Liver (tissue), 9 donors: Measurements from ENCODE around the gene PYGL. TPM values are rescaled to one million over a fixed set of nuclear protein-coding genes. Genes with fewer than 3 reads are reported as not detected.

Source experiments
- DNase-seq: peaks from one replicate; pipeline ENCODE4 v3.0.0-alpha.2; 2017; ENCODE audit warnings: low spot score
- H3K27ac ChIP-seq, 2 donors: one replicate each; pipeline ENCODE4 v1.7.0; 2013; ENCODE audit warnings: inconsistent platforms in 2 of 2, low read length in 2 of 2, control low read depth in 1 of 2, low read depth in 1 of 2, mild to moderate bottlenecking in 1 of 2
- H3K27me3 ChIP-seq, 4 donors: one replicate each; pipeline versions ENCODE4 v1.6.1 to v1.7.0; 2013; ENCODE audit warnings: low read length in 3 of 4, inconsistent platforms in 1 of 4, mild to moderate bottlenecking in 1 of 4, moderate library complexity in 1 of 4; ENCODE audit not compliant: control insufficient read depth in 4 of 4, insufficient read depth in 4 of 4
- H3K36me3 ChIP-seq, 4 donors: one replicate each; pipeline versions ENCODE4 v1.6.1 to v1.7.0; 2013; ENCODE audit warnings: low read length in 3 of 4, mild to moderate bottlenecking in 3 of 4, low read depth in 1 of 4, moderate library complexity in 1 of 4; ENCODE audit not compliant: control insufficient read depth in 4 of 4, insufficient read depth in 3 of 4
- H3K4me1 ChIP-seq, 4 donors: one replicate each; pipeline versions ENCODE4 v1.6.1 to v1.7.0; 2013; ENCODE audit warnings: low read length in 3 of 4, mild to moderate bottlenecking in 3 of 4, moderate library complexity in 1 of 4; ENCODE audit not compliant: control insufficient read depth in 4 of 4, insufficient read depth in 4 of 4
- H3K4me3 ChIP-seq, 3 donors: one replicate each; pipeline versions ENCODE4 v1.6.1 to v1.7.0; 2013; ENCODE audit warnings: low read length in 3 of 3, control low read depth in 1 of 3, low read depth in 1 of 3, mild to moderate bottlenecking in 1 of 3
- H3K9ac ChIP-seq, 2 donors: one replicate each; pipeline ENCODE4 v1.7.0; 2013; ENCODE audit warnings: low read length in 2 of 2, mild to moderate bottlenecking in 2 of 2, moderate library complexity in 2 of 2, control low read depth in 1 of 2, low read depth in 1 of 2
- H3K9me3 ChIP-seq, 4 donors: one replicate each; pipeline versions ENCODE4 v1.6.1 to v1.7.0; 2013; ENCODE audit warnings: low read length in 3 of 4; ENCODE audit not compliant: control insufficient read depth in 4 of 4
- FOXA1 ChIP-seq: IDR thresholded peaks from 2 replicates; pipeline ENCODE4 v1.6.1; 2016; ENCODE audit warnings: antibody characterized with exemption
- FOXA2 ChIP-seq: IDR thresholded peaks from 2 replicates; pipeline ENCODE4 v1.6.1; 2016; ENCODE audit warnings: antibody characterized with exemption
- GABPA ChIP-seq, 2 donors: IDR thresholded peaks in 1 of 2; conservative IDR thresholded peaks in 1 of 2; 2 replicates each; pipeline ENCODE4 v1.6.1; 2016; ENCODE audit warnings: antibody characterized with exemption in 2 of 2, mild to moderate bottlenecking in 1 of 2, moderate library complexity in 1 of 2
- HNF4A ChIP-seq, 2 donors: conservative IDR thresholded peaks; 2 replicates each; pipeline ENCODE4 v1.6.1; 2016; ENCODE audit warnings: antibody characterized with exemption in 2 of 2, mild to moderate bottlenecking in 2 of 2
- HNF4G ChIP-seq: IDR thresholded peaks from 2 replicates; pipeline ENCODE4 v1.6.1; 2016; ENCODE audit warnings: antibody characterized with exemption
- JUND ChIP-seq, 2 donors: IDR thresholded peaks; 2 replicates each; pipeline ENCODE4 v1.6.1; 2016; ENCODE audit warnings: antibody characterized with exemption in 2 of 2
- RAD21 ChIP-seq, 2 donors: IDR thresholded peaks; 2 replicates each; pipeline ENCODE4 v1.6.1; 2016; ENCODE audit warnings: antibody characterized with exemption in 2 of 2, mild to moderate bottlenecking in 2 of 2
- RXRA ChIP-seq, 2 donors: IDR thresholded peaks; 2 replicates each; pipeline ENCODE4 v1.6.1; 2017 to 2018; ENCODE audit warnings: antibody characterized with exemption in 2 of 2, mild to moderate bottlenecking in 1 of 2
- TAF1 ChIP-seq: conservative IDR thresholded peaks from 2 replicates; pipeline ENCODE4 v1.6.1; 2016; ENCODE audit warnings: antibody characterized with exemption, mild to moderate bottlenecking
- YY1 ChIP-seq: IDR thresholded peaks from 2 replicates; pipeline ENCODE4 v1.6.1; 2016; ENCODE audit warnings: antibody characterized with exemption, mild to moderate bottlenecking
- WGBS: extraction: QIAGEN DNeasy Blood & Tissue Kit; methylation state at CpG from one replicate; pipeline ENCODE4 v1.1.7; 2013; 5-methylcytosine and 5-hydroxymethylcytosine counted together
- polyA plus RNA-seq, 2 donors: library from polyadenylated mRNA; stranded (reverse) in 1 of 2; unstranded in 1 of 2; fragments of 200-250 nt in 1 of 2; fragments of >200 nt in 1 of 2; fragmentation: Nextera tagmentation in 1 of 2; extraction: Ambion mirVana in 1 of 2; gene quantifications; one replicate each; pipeline versions ENCODE4 v1.2.1 to v1.2.3, GENCODE V29; 2013 to 2015
- total RNA-seq, 2 donors: library from RNA; depleted of rRNA; stranded (reverse); fragments of >200 nt; gene quantifications; one replicate each; pipeline ENCODE4 v1.2.3, GENCODE V29; 2014
- TF ChIP-seq, protein P1 (sequence below): IDR thresholded peaks from 2 replicates; pipeline ENCODE4 v1.6.1; 2016; ENCODE audit warnings: antibody characterized with exemption
- TF ChIP-seq, protein P2 (sequence below): fragments of 150-350 bp; IDR thresholded peaks from 2 replicates; pipeline ENCODE4 v1.5.1; 2017; ENCODE audit warnings: improper control_type of control experiment, low read depth, low read length; ENCODE audit not compliant: missing input control
- TF ChIP-seq, protein P3 (sequence below): IDR thresholded peaks from 2 replicates; pipeline ENCODE4 v1.6.1; 2016; ENCODE audit warnings: antibody characterized with exemption
- TF ChIP-seq, protein P4 (sequence below): IDR thresholded peaks from 2 replicates; pipeline ENCODE4 v1.6.1; 2016; ENCODE audit warnings: antibody characterized with exemption, mild to moderate bottlenecking
- TF ChIP-seq, protein P5 (sequence below): IDR thresholded peaks from 2 replicates; pipeline ENCODE4 v1.6.1; 2016; ENCODE audit warnings: antibody characterized with exemption
- donor health status: healthy.
- donor health status: healthy.
- donor health status: healthy.
- donor health status: healthy.
- donor health status: healthy.

Gene PYGL
- total and polyA plus RNA-seq, 4 donors, result 53.0 to 109 (median 86.3) TPM

DNA sequence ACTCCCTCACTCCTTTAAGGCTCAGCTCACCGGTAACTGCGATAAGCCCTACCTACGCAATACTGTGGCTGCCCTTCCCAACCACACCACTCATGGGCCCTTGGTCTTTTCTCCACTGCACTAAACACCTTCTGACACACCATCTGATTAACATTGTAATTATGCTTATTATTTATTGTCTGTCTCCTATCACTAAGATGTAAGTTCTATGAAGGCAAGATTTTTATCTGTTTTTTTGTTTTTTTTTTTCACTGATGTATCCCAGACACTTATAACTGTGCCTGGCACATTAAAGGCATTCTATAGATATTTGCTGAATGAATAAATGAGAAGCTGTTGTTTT lies 34.2 kb upstream of the PYGL start:
- 95% methylated on average over 3 of the region's 3 CpGs for WGBS
- H3K4me3 ChIP-seq, result no peak overlapping the region

DNA sequence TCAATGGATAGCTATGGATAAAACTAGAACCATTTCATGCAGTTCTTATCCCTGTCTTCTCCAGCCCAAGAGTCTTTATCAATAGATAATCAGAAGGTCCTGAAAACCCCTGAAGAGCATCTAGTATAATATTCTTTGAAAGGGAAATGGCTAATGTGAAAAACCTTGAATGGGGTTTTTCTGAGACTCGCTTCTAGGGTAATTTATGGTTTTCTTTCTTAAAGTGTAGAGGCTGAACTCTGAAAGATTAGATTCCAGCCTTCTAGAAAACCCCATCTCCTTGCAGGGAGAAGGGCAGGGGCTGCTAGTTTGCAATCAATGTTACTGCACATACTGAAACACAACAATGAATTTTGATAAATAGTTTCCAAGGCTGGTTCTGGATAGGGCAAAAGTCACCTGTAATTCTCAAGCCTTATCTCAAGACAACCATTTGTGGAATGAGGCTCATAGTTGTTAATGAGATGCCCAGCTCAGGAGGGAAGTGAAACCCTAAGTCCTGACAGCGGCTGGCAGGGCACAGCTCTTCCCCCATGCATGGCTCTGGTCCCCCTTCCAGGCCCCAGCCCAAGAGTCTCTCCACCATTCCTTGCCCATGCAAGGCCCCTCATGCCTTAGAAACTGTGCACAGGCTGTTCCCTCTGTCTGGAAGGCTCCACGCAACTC lies 33.7 kb upstream of the PYGL start:
- H3K9me3 ChIP-seq, result no peaks in the 10 kb centered on the region
- no peak overlapping the region for H3K27ac ChIP-seq
- no peaks in the 10 kb centered on the region for H3K36me3 ChIP-seq
- no peak overlapping the region for H3K4me3 ChIP-seq
- no peaks in the 10 kb centered on the region for H3K27me3 ChIP-seq
- H3K4me1 ChIP-seq, result no peaks in the 10 kb centered on the region
- 92% methylated on average over 3 of the region's 3 CpGs for WGBS
- no peak overlapping the region for H3K9ac ChIP-seq
- TF ChIP-seq FOXA2 (no peak), RXRA (IDR thresholded peaks at IDR 0.05) (no peak), GABPA (IDR thresholded peaks at IDR 0.05 in 1 of 2, conservative IDR thresholded peaks at IDR 0.05 in 1 of 2) (no peak)
- TF ChIP-seq, protein P1, sequence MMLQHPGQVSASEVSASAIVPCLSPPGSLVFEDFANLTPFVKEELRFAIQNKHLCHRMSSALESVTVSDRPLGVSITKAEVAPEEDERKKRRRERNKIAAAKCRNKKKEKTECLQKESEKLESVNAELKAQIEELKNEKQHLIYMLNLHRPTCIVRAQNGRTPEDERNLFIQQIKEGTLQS, result no peak
- DNase-seq, result no peak

More for the DNA sequence above, 34.2 kb upstream of the PYGL start:
- no peak for DNase-seq
- no peak overlapping the region for H3K27ac ChIP-seq
- no peaks in the 10 kb centered on the region for H3K4me1 ChIP-seq
- no peaks in the 10 kb centered on the region for H3K36me3 ChIP-seq
- H3K9me3 ChIP-seq, result no peaks in the 10 kb centered on the region
- H3K27me3 ChIP-seq, result no peaks in the 10 kb centered on the region
- TF ChIP-seq, protein P2, sequence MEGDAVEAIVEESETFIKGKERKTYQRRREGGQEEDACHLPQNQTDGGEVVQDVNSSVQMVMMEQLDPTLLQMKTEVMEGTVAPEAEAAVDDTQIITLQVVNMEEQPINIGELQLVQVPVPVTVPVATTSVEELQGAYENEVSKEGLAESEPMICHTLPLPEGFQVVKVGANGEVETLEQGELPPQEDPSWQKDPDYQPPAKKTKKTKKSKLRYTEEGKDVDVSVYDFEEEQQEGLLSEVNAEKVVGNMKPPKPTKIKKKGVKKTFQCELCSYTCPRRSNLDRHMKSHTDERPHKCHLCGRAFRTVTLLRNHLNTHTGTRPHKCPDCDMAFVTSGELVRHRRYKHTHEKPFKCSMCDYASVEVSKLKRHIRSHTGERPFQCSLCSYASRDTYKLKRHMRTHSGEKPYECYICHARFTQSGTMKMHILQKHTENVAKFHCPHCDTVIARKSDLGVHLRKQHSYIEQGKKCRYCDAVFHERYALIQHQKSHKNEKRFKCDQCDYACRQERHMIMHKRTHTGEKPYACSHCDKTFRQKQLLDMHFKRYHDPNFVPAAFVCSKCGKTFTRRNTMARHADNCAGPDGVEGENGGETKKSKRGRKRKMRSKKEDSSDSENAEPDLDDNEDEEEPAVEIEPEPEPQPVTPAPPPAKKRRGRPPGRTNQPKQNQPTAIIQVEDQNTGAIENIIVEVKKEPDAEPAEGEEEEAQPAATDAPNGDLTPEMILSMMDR, result no peak
- TF ChIP-seq, protein P1, result no peak
- TF ChIP-seq FOXA1, result no peak
- no peak for TF ChIP-seq GABPA (IDR thresholded peaks at IDR 0.05 in 1 of 2, conservative IDR thresholded peaks at IDR 0.05 in 1 of 2)
- no peak overlapping the region for H3K9ac ChIP-seq

DNA sequence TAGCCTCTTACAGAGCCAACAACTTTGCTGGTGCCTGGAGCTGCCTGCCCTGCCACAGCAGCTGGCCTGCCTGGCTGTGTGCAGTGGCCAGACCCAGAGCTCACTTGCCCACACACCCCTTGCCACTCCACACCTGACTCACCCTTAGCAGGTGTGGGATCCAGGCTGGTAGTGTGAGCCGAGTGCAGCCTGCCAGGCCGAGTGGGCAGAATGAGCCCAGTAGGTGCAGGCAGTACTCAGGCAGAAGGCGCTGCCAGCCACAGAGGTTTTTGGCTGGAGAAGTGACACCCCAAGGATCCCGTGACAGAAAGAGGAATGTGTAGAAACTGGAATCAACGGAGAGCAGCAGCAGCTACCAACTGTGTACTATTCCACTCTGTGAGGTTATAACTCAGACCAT lies 29.8 kb upstream of the PYGL start:
- Histone ChIP-seq H3K4me3 (no peak overlapping the region), H3K27ac (no peak overlapping the region), H3K4me1 (no peaks in the 10 kb centered on the region), H3K9ac (no peak overlapping the region), H3K9me3 (no peaks in the 10 kb centered on the region), H3K36me3 (no peaks in the 10 kb centered on the region), H3K27me3 (no peaks in the 10 kb centered on the region)
- WGBS, result 82% methylated on average over 5 of the region's 5 CpGs
- DNase-seq, result no peak
- TF ChIP-seq HNF4G, result no peak
- TF ChIP-seq, protein P3, sequence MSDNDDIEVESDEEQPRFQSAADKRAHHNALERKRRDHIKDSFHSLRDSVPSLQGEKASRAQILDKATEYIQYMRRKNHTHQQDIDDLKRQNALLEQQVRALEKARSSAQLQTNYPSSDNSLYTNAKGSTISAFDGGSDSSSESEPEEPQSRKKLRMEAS, result no peak
- TF ChIP-seq, protein P4, sequence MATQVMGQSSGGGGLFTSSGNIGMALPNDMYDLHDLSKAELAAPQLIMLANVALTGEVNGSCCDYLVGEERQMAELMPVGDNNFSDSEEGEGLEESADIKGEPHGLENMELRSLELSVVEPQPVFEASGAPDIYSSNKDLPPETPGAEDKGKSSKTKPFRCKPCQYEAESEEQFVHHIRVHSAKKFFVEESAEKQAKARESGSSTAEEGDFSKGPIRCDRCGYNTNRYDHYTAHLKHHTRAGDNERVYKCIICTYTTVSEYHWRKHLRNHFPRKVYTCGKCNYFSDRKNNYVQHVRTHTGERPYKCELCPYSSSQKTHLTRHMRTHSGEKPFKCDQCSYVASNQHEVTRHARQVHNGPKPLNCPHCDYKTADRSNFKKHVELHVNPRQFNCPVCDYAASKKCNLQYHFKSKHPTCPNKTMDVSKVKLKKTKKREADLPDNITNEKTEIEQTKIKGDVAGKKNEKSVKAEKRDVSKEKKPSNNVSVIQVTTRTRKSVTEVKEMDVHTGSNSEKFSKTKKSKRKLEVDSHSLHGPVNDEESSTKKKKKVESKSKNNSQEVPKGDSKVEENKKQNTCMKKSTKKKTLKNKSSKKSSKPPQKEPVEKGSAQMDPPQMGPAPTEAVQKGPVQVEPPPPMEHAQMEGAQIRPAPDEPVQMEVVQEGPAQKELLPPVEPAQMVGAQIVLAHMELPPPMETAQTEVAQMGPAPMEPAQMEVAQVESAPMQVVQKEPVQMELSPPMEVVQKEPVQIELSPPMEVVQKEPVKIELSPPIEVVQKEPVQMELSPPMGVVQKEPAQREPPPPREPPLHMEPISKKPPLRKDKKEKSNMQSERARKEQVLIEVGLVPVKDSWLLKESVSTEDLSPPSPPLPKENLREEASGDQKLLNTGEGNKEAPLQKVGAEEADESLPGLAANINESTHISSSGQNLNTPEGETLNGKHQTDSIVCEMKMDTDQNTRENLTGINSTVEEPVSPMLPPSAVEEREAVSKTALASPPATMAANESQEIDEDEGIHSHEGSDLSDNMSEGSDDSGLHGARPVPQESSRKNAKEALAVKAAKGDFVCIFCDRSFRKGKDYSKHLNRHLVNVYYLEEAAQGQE, result no peak
- TF ChIP-seq, protein P5, sequence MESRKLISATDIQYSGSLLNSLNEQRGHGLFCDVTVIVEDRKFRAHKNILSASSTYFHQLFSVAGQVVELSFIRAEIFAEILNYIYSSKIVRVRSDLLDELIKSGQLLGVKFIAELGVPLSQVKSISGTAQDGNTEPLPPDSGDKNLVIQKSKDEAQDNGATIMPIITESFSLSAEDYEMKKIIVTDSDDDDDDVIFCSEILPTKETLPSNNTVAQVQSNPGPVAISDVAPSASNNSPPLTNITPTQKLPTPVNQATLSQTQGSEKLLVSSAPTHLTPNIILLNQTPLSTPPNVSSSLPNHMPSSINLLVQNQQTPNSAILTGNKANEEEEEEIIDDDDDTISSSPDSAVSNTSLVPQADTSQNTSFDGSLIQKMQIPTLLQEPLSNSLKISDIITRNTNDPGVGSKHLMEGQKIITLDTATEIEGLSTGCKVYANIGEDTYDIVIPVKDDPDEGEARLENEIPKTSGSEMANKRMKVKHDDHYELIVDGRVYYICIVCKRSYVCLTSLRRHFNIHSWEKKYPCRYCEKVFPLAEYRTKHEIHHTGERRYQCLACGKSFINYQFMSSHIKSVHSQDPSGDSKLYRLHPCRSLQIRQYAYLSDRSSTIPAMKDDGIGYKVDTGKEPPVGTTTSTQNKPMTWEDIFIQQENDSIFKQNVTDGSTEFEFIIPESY, result no peak
- TF ChIP-seq YY1, result no peak
- TF ChIP-seq, protein P1, result no peak
- no peak for TF ChIP-seq JUND (IDR thresholded peaks at IDR 0.05)
- TF ChIP-seq, protein P2, result no peak
- TF ChIP-seq RXRA (IDR thresholded peaks at IDR 0.05), result no peak
- no peak for TF ChIP-seq HNF4A (conservative IDR thresholded peaks at IDR 0.05)
- TF ChIP-seq RAD21 (IDR thresholded peaks at IDR 0.05), result no peak
- no peak for TF ChIP-seq GABPA (IDR thresholded peaks at IDR 0.05 in 1 of 2, conservative IDR thresholded peaks at IDR 0.05 in 1 of 2)
- no peak for TF ChIP-seq FOXA2
- TF ChIP-seq TAF1, result no peak
